ENCODE measurements around the gene POC1B.

GRCh38 chr12:89392391-89392790, 133.5 kb downstream of the POC1B start:
- TF ChIP-seq POLR2A (IDR thresholded peaks at IDR 0.05): no peak
- no peak for TF ChIP-seq EP300 (IDR thresholded peaks at IDR 0.05)
- TF ChIP-seq, protein P1, sequence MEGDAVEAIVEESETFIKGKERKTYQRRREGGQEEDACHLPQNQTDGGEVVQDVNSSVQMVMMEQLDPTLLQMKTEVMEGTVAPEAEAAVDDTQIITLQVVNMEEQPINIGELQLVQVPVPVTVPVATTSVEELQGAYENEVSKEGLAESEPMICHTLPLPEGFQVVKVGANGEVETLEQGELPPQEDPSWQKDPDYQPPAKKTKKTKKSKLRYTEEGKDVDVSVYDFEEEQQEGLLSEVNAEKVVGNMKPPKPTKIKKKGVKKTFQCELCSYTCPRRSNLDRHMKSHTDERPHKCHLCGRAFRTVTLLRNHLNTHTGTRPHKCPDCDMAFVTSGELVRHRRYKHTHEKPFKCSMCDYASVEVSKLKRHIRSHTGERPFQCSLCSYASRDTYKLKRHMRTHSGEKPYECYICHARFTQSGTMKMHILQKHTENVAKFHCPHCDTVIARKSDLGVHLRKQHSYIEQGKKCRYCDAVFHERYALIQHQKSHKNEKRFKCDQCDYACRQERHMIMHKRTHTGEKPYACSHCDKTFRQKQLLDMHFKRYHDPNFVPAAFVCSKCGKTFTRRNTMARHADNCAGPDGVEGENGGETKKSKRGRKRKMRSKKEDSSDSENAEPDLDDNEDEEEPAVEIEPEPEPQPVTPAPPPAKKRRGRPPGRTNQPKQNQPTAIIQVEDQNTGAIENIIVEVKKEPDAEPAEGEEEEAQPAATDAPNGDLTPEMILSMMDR (IDR thresholded peaks at IDR 0.05): no peak
